IPS DF 4.7 (cell line): ENCODE data around the gene CYP27A1.
"Not testable (repeated sequence)": the region's sequence is repeated elsewhere in the genome, so short reads cannot be mapped to it uniquely, and the experiment has no call there.

Experiments
- DNase-seq: peaks from one replicate; pipeline ENCODE4 v3.0.0-alpha.2; 2013; ENCODE audit warnings: low spot score; ENCODE audit errors: extremely low read depth

CYP27A1 gene

DNA sequence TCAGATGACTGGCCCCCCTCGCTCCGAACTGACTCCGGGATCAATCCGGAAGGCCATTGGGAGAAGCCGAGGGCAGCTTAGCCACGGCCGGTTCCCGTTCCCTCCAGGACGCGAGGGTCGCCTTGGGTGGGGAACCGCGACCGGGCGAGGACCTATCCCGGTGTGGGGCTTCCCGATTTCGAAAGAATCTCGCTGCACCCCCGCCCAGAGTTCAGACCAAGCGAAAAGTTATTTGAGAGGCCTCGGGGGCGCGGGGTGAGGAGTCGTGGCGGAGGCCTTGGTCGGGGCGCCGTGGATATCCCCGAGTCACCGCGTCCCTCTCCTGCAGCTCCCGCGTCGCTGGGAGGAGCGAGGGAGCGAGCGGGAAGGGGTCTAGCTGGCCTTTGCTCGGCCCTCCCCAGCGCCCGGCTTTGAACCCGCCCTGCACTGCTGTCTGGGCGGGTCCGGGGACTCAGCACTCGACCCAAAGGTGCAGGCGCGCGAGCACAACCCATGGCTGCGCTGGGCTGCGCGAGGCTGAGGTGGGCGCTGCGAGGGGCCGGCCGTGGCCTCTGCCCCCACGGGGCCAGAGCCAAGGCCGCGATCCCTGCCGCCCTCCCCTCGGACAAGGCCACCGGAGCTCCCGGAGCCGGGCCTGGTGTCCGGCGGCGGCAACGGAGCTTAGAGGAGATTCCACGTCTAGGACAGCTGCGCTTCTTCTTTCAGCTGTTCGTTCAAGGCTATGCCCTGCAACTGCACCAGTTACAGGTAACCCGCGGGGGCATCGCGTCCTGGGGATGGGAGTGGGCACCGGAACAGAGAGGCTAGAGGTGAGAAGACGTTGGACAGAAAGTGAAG is at the start of gene CYP27A1:
CYP27A1 (plus strand) TSS at position 457 of the 837 bp plus-strand sequence; CDS start at position 493, 36 bp downstream.
- no peak for DNase-seq

DNA sequence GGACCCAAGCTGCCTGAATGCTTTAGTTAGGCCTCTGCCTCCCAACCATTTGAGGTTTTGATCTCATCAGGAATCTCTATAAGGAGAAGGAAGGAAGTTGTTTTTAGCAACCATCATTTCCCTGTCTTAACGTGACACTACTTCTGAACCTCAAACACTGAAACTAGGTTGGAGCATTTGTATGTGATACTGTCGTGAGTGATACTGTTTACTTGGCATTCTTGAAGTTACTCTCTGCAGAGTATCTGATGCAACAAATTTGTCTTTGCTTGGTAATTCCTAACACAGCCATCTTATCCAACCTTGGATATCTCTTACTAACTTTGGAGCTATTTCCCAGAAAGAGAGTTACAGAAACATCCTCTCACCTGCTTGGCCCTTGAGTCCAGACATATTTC is 49.2 kb upstream of the CYP27A1 start:
- DNase-seq = no peak

DNA sequence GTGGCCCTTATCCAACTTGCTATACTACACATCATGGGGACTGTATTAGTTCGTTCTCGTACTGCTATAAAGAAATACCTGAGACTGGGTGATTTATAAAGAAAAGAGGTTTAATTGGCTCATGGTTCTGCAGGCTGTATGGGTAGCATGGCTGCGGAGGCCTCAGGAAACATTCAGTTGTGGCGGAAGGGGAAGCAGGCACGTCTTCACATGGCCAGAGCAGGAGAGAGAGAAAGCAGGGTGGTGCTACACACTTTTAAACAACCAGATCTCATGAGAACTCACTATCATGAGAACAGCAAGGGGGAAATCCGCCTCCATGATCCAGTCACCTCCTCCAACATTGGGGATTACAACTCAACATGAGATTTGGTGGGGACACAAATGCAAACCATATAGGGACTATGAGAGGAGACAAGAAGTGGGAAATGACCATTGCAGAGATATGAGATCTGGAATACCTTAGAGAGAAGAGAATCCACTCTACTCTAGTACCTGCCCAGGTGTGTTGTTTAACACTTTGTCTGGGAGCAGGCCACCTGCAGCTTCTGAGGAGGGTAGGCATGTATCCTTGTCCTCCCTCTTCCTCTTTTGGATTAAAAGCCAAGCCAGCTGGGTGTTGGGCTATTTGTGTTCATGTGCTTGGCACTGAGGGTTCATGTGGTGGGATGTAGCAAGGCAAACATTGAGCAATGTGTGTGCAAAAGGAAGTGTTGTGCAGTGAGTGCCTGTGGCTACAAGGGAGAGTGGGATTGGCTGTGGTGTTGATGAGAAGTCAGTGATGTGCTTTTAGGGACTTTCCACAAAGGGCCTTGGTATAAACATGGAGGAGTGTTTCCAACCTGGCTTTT is 48.6 kb upstream of the CYP27A1 start:
- DNase-seq = no peak

DNA sequence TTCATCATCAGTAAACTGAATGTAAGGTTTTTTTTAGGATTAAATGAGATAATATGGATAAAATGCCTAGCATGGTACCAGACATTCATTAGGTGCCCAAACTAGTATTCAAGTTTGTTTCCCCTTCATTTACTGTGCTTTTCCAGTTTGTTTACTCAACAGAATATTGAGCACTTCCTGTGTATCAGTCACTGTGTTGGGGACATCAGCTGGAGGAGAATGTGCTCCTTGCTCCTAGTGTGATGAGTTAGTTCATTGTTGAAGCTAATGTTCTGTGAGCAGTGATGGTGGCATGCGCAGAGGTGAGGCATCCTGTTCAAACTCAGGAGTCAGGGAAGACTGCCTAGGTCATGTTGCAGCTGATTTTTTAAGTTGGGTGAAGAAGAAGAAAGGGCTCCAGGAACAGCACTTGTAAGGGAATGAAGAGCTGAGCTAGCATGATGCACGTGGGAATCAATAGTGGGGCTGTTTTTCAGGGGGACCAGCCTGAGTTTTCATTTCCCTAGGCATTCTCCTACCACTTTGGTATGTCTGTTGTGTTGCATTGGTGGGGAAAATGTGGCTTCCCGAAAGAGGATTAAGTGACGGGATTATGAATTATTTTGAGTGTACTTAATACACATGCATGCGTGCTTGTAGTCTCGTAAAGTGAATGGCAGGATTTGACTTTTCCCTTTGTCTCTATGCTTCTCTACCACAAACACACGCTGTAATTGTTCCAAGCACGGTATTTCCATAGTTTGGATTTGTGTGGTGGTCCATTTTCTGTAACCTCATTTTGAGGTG is 47.6 kb upstream of the CYP27A1 start:
- DNase-seq = no peak

DNA sequence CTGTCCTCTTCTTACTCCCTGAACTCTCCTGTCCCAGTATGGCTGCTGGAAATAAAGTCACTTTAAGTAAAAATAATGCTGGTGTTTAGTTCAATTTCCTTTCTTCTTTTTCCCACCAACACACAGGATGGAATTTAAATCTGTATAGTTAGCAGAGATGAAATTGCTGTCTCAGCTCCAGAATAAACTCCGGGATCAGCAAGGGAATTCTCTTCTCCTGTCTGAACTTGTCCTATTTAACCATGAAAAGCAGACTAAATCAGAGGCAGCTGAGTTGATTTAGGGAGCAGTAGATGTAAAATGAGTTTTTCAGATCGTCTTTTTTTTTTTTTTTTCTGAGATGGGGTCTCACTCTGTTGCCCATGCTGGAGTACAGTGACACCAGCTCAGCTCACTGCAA is 45.4 kb upstream of the CYP27A1 start:
- no peak for DNase-seq

DNA sequence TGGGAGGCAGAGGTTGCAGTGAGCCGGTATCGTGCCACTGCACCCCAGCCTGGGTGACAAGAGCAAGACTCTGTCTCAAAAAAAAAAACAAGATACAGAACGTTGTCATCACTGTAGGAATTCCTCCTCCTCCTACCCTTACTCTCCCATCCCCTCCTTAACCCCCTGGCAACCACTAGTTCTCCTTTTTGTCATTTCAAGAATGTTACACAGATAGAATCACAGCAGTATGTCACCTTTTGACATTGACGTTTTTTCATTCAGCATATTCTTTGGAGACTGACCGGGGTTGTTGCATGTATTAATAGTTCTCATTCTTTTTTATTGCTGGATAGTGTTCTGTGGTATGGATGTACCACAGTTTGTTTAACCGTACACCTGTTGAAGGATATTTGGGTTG is 38.9 kb upstream of the CYP27A1 start:
- DNase-seq = no peak

DNA sequence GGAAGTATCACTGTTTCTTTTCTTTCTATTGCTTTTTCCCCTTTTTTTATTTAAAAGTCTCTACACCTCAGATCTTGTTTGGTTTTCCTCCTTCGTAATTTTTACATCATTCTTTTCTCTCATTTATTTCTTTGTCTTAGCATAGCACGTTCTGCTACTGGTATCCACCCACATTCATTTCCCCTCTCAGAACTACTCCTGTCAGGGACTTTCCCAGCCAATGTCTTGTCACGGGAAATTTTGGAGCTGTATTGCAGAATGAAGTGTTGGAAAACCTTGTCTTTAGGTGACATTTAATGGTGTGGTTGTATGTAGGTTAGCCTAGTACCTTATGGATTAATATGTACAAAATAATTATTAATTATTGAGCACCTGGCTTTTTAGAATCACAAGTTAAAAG is 37.3 kb upstream of the CYP27A1 start:
- no peak for DNase-seq

DNA sequence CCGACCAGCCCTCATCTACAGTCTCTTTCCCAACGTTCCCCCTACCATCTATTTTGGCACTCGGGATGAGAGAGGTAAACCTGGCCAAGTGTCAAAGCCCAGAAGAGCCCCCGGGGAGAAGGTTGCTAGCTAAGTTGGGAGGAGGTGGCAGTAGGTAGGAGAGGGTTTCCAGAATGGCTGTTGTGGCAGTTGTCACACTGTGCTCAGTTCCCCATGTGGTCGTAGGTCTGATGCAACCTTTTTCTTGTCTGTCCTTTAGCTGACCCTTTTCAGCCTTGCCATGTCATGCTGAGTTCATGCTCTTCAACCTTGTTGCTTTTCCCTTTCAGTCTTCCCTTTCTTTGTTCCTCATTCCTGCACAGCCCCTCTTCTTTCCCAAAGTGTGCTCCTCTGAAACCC is 36.8 kb upstream of the CYP27A1 start:
- no peak for DNase-seq

DNA sequence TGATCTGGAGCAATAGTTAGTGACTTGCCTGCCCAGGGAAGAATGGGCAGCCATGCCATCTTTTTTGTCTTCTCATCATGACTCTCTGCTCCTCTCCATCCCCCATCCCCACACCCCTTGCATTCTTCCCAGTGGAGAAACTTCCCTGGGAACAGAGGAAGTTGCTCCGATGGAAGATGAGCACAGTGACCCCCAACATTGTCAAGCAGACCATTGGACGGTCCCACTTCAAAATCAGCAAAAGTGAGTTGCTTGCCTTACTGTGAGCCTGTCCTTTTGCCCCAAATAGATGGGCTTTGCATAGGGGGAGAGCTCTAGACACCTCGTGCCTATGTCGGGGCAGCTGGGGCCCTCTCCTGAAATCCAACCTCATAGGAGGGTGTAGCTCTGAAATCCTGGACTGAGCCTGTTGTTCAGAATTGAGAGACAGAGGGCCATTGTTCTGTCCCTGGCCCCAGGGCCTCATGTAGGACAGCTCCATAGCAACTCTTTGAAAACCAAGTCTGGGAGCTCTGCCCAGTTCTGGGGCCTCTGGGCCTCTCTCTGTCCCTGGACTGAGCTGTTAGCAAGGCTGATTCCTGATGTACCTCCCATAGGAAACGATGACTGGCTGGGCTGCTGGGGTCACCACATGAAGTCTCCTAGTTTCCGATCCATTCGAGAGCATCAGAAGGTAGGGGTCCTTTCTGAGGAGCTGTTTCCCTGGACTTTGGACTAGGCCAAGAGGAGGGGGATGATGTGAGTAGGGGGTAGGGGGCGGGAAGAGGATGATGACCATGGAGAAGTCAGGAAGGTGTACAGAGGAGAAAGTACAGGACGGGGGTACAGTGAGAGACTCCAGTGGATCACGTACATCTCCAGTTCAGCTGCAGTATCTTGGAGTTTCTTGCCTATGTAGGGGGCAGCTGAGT is 36.1 kb upstream of the CYP27A1 start:
- no peak for DNase-seq

DNA sequence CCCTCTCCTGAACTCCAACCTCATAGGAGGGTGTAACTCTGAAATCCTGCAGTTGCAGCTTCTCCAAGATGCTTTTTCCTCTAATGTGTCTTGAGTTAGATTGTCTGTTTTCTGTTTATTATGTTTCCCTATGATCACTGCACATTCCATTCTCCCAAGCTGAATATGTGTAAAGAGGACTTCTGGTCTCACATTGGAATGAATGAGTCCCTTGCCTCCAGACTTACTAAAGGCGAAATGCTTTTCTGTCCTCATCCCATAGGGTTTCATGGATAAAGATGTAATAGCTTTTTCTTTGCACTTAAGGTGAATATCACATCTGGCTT is 35.5 kb upstream of the CYP27A1 start:
- DNase-seq = no peak

DNA sequence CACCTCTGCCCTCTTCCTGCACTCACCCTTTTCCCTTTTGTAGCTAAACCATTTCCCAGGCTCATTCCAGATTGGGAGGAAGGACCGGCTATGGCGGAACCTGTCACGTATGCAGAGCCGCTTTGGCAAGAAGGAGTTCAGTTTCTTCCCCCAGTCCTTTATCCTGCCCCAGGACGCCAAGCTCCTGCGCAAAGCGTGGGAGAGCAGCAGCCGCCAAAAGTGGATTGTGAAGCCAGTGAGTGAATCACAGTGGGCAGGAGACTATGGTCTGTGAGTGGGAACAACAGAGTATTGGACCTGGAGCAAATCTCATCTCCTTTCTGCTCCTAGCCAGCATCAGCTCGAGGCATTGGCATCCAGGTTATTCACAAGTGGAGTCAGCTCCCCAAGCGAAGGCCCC is 35.0 kb upstream of the CYP27A1 start:
- no peak for DNase-seq

DNA sequence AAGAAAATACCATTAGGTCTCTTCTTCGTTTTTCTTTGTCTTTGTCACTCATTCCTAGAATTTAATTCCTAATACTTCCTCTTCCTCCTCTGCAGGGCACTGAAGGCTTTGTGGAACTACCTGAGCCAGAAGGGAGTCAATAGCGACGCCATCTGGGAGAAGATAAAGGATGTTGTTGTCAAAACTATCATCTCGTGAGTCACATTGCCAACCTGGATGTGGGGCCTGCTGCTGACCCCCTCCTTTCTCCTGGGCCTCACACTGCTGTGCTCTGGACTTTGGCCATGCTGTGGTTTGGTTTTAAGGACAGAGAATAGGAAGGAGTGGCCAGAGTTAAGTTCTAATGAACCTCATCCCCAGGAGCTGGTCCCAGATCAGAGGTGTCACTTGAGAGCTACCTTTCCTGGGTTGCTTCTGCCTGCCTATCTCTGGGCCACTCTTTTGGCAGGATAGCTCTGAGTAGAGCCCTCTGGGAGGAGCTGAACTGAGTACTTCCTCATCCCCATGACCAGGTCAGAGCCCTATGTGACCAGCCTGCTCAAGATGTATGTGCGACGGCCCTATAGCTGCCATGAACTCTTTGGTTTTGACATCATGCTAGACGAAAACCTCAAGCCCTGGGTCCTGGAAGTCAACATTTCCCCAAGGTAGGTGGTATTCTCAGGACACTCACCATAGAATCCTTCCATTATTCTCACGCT is 33.1 kb upstream of the CYP27A1 start:
- no peak for DNase-seq

DNA sequence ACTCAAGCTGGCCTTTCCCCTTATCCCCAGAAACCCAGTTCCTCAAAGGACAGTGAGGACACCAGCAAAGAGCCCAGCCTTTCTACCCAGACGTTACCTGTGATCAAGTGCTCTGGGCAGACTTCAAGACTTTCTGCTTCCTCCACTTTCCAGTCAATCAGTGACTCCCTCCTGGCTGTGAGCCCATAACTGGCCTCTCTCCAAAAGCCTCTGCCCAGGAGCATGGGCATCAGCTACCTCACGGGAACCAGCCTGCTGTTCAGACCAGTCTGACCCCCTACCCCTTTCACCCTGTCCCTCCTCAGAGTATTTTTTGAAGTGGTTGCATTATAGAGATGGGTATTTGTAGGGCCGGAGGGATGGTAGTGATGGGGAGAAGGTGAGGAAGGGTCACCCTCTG is 27.7 kb upstream of the CYP27A1 start:
- no peak for DNase-seq

DNA sequence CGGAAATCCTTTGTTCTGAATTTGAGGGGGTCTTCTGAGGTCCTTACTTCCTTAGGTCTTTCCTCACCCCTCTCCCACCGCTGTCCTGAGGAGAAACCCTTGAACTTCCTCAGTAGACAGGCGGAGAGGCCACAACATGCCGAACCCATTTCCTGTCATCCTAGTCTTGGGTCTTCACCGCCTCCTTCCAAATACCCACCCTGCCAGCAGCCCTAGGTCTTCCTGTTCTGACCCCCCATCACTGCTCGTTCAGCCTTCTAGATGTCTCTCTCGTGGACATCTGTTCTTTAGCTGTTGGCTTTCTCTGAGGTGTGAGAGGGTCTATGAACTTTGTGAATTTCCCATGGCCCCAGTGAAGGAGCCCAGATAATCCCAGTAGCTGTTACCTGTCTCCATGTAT is 27.2 kb upstream of the CYP27A1 start:
- no peak for DNase-seq

DNA sequence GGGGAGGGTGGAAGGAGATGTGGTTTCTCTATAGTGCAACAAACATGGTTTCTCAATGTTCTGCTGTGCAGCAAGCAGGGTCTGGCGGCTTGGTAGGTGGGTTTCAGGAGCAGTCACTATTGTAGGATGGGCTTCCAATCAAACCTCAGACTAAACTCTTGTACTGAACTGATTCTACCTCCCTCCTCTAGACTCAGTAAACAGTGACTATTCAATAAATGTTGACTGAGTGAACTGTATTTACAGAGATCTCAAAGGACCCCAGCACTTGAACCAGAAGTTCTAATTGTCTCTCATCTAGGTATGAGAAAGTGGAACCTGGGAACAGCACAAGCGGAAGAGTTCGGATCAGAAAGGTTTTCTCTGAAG is 26.8 kb upstream of the CYP27A1 start:
- DNase-seq = no peak

DNA sequence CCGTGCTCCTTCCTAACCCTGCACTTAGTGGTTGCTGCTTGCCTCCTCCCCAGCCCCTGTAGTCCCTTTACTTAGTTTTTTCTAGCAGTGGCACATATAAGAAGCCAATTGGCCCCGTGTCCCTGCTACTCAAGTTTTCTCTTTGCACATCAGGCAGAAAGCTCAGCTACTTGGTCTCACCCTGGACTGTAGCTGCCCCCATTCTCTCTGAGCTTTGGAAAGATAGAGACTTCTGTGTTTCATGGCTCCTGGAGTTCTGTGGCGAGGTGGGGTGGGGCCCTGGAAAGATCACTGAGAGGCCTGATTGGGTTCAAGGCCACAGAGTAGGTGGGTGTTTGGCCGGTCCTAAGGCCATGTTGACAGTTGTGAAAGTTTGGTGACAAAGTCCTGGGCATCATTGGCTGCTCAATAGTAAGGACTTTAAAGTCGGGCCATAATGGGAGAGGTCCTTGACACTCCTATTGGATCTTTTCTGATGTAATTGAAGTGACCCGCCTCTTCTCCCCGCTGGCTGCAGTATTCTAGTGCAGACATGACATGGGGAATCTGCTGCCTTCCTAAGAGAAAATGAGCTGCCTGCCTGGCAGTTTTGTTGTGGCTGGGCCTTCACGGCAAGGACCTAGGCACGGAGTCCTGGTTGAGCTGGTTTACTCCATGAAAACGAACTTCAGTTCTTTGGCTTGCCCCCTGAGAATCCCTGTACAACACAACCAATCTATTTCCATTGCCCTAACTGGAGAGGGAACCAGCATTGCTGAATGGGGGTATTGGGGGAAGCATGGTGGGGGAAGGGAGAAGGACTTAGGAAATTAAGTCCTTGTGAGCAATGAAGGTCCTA is 26.2 kb upstream of the CYP27A1 start:
- DNase-seq = no peak

DNA sequence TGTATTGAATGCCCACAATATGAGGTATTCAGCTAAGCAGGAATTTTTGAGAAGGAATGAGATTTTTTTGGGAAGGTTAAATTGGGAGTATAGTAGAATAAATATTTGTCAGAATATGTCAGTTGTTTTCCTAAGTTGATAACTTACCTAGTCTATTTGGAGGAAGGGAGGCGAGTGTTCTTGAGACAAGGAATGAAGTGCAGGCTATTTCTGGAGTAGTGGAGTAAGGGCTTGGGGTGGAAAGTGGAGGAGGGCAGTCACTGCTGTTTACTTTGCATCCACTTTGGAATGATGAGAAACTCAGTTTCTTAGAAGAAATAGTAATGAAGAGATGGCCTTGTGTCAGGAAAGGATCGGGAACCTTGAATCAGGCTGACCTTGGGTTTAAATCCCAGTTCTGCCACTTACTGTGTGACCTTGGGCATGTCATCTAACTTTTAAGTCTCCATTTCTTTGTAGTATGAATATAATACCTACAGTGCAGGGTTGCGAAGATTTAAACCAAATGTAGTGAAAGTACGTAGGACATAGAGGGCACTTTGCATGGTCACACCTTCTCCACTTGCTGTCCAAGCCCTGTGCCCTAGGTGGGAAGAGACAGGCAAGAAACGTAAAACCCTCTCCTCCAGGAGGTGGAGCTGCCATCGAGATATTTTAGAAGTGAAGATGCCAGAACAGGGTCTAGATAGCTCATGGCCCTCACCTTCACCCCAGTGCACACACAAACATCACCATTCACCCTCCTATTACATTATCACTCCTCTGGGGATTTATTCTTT is 25.2 kb upstream of the CYP27A1 start:
- no peak for DNase-seq

DNA sequence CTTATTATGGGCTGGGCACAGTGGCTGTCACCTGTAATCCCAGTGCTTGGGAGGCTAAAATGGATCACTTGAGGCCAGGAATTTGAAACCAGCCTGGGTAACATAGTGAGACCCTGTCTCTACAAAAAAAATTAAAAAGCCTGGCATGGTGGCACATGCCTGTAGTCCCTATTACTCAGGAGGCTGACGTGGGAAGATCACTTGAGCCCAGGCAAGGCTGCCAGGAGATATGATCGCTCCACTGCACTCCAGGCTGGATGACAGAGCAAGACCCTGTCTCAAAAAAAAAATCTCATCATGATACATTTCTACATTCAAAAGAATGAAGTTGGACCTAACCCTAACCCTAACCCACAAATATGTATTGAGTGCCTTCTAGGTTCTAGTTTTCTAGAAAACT is 20.2 kb upstream of the CYP27A1 start:
- DNase-seq = no peak

DNA sequence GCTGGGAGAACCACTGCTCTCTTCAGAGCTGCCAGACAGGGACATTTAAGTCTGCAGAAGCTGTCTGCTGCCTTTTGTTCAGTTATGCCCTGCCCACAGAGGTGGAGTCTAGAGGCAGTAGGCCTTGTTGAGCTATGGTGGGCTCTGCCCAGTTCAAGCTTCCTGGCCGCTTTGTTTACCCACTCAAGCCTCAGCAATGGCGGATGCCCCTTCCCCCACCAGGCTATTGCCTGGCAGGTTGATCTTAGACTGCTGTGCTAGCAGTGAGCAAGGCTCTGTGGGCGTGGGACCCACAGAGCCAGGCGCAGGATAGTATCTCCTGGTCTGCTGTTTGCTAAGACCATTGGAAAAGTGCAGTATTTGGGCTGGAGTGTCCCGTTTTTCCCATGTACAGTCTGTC is 9.2 kb upstream of the CYP27A1 start:
- not testable (repeated sequence) for DNase-seq
